Renal cortex interstitium (tissue), 15 donors: ENCODE data around the gene GOLGA8T. TPM values are rescaled to one million over a fixed set of nuclear protein-coding genes. Genes with fewer than 3 reads are reported as not detected.
"Not testable (repeated sequence)": the region's sequence is repeated elsewhere in the genome, so short reads cannot be mapped to it uniquely, and the experiment has no call there.

Experiments used
- DNase-seq, 11 donors: peaks; one replicate each; pipeline ENCODE4 v3.0.0-alpha.2; 2013; ENCODE audit warnings: low read depth in 9 of 11, low spot score in 4 of 11; ENCODE audit errors: extremely low read depth in 1 of 11
- long read RNA-seq, 16 experiments: transcript quantifications; one replicate each; lab custom pipeline, GENCODE V29; 2026
- polyA plus RNA-seq, 3 donors: library from polyadenylated mRNA; unstranded; fragments of 120-200 nt; gene quantifications; one replicate each; pipeline ENCODE4 v1.2.1, GENCODE V29; 2013; ENCODE audit not compliant: insufficient read length in 3 of 3

Gene GOLGA8T, protein sequence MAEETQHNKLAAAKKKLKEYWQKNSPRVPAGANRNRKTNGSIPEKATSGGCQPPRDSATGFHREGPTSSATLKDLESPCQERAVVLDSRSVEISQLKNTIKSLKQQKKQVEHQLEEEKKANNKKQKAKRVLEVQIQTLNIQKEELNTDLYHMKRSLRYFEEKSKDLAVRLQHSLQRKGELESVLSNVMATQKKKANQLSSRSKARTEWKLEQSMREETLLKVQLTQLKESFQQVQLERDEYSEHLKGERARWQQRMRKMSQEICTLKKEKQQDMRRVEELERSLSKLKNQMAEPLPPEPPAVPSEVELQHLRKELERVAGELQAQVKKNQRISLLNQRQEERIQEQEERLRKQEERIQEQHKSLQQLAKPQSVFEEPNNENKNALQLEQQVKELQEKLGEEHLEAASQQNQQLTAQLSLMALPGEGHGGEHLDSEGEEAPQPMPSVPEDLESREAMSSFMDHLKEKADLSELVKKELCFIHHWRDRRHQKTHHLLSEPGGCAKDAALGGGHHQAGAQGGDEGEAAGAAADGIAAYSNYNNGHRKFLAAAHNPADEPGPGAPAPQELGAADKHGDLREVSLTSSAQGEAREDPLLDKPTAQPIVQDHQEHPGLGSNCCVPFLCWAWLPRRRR
- polyA plus RNA-seq, result under 1 TPM in 1 of 3 donors, not detected in 2; 0.34 TPM
- long read RNA-seq, donor 1, result 0 reads
- long read RNA-seq, donor 2, result 0 reads
- long read RNA-seq, donor 3, result 0 reads
- long read RNA-seq, donor 4, result 0 reads
- long read RNA-seq, donor 5, result 0 reads
- long read RNA-seq, donor 6, result 0 reads
- long read RNA-seq, donor 7, result 0 reads
- long read RNA-seq, donor 8, result 0 reads
- long read RNA-seq, donor 9, result 0 reads
- long read RNA-seq, donor 10, result 0 reads
- long read RNA-seq, donor 11, result 0 reads
- long read RNA-seq, donor 12, result 0 reads
- long read RNA-seq, donor 13, result 0 reads
- long read RNA-seq, donor 14, result 0 reads
- long read RNA-seq, donor 15, result 0 reads
- long read RNA-seq, donor 16, result 0 reads

DNA sequence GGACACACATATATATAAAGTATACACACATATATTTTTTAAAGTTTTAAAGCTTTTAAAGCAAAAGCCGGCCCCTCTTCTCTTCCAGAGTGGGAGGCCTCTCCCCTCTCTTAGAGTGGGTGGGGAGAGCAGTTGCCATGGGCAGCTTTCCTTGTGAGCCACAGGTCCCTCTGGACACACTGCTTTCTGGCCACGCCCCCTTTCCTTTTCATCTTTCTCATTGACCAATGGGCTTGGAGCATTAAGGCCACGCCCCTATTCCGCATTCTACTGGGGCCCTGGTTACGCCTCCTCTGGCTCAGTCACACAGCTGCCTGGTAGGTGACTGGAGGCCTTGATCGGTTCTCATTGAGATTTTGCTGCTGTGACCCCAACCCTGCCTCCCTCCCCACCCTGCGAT is at the start of gene GOLGA8T:
GOLGA8T (plus strand) TSS at position 301 of the 400 bp plus-strand sequence; CDS start at position 399, 98 bp downstream.
- DNase-seq, result not testable (repeated sequence)

DNA sequence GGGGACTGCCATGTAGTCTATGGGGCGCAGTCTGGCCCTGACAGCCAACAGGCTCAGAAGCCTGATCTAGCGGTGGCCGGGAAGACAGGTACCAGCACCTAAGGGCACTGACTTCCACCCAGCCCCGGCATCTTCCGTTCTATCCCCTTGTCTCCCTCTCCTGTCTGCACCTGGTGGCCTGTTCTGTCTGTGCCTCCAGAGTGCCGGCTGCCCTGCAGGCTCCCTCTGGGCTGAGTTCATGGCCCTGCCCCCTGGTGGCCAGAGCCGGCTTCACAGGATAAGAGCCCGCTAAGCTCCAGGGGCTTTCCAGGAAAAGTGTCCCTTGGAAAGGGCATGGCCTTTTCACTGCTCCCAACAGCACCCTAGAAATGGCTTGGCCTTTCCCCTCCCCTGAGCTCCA is 37.0 kb upstream of the GOLGA8T start:
- DNase-seq, result not testable (repeated sequence)

DNA sequence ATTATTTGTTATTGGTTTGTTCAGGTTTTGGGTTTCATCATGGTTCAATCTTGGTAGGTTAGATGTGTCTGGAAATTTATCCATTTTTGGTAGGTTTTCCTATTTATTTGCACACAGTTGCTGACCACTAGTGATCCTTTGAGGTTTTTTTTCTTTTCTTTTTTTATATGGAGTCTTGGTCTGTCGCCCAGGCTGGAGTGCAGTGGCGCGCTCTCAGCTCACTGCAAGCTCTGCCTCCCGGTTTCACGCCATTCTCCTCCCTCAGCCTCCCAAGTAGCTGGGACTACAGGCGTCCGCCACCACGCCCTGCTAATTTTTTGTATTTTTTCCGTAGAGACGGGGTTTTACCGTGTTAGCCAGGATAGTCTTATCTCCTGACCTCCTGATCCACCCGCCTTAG is 32.0 kb upstream of the GOLGA8T start:
- DNase-seq, result not testable (repeated sequence)

DNA sequence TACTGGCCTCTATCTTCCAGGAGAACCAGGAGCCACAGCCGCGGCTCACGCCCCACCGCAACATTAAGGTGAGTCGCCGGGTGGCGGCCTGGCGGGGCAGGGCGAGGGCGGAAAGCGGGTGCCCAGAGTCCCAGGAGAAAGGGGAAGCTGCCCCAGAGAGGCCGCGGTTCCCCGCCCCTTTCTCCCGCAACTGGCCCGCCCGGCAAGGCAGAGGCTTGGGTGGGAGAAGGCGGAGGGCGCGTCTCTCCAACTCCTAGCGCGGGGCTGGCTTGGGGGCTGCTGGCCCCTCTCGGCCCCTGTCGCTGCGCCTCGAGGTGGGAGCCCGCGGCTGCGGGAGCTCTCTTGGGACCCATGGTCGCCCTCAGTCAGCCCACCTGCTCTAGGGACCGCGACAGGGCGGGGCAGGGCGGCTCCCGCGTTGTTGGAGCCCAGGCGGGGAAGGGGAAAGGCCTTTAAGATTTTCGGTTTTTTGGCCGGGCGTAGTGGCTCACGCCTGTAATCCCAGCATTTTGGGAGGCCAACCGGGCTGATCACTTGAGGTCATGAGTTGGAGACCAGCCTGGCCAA is 30.8 kb upstream of the GOLGA8T start:
- DNase-seq, result not testable (repeated sequence)

DNA sequence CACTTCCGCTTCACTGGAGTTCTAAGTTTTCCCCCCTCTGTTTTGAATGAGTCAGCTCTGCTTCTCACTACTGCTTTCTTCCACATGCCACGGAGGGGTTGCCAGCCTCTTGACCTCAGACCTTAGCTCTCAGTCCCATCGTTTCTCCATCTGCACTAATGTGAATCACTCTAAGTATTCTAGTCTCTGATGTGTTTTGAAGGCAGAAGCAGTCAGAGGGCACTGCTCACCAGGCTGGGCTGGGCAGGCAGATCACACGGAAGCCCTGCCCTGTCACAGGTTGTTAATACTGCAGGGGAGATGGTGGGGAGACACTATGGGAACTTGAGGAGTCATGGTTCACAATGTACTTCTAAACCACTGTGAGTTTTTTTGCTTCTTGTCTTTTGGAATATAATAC is 24.3 kb upstream of the GOLGA8T start:
- DNase-seq, result not testable (repeated sequence)

DNA sequence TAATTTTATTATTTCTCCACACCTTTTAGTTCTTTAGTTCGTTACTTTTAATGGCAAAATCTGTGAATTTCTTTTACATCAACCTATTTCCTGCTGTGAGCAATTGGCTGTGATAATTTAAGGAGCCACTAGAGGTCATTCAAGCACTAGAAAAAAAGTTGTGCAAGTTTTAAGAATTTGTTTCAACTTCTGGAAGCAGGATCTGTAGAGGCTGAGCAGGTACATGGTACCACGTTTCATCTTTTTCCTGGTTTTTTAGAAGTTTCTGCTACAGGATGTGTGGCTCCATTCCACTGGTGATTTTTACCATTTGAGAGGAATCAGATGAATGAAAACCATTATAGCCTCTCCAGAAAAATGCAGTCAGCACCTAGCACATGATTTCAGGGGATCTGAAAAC is 4.8 kb upstream of the GOLGA8T start:
- not testable (repeated sequence) for DNase-seq

DNA sequence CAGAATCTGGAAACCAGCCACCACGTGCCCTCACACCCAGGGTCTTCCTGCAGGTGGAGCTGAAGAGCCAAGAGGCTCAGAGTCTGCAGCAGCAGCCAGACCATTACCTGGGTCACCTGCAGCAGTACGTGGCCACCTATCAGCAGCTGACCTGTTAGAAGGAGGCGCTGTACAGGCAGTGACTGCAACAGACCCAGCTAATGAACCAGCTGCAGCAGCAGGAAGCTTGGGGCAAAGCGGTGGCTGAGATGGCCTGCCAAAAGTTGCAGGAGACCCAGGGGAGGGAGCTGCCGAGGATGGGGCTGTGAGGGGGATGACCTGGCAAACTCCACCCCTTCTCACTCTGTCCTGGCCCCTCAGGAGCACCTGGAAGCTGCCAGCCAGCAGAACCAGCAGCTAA is 8.4 kb downstream of the GOLGA8T start:
- DNase-seq, result not testable (repeated sequence)

DNA sequence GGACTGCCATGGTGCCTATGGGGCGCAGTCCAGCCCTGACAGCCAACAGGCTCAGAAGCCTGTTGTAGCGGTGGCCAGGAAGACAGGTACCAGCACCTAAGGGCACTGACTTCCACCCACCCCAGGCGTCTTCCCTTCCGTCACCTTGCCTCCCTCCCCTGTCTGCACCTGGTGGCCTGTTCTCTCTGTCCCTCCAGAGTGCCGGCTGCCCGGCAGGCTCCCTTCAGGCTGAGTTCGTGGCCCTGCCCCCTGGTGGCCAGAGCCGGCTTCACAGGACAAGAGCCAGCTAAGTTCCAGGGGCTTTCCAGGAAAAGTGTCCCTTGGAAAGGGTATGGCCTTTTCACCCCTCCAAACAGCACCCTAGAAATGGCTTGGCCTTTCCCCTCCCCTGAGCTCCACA is 15.0 kb downstream of the GOLGA8T start:
- not testable (repeated sequence) for DNase-seq

DNA sequence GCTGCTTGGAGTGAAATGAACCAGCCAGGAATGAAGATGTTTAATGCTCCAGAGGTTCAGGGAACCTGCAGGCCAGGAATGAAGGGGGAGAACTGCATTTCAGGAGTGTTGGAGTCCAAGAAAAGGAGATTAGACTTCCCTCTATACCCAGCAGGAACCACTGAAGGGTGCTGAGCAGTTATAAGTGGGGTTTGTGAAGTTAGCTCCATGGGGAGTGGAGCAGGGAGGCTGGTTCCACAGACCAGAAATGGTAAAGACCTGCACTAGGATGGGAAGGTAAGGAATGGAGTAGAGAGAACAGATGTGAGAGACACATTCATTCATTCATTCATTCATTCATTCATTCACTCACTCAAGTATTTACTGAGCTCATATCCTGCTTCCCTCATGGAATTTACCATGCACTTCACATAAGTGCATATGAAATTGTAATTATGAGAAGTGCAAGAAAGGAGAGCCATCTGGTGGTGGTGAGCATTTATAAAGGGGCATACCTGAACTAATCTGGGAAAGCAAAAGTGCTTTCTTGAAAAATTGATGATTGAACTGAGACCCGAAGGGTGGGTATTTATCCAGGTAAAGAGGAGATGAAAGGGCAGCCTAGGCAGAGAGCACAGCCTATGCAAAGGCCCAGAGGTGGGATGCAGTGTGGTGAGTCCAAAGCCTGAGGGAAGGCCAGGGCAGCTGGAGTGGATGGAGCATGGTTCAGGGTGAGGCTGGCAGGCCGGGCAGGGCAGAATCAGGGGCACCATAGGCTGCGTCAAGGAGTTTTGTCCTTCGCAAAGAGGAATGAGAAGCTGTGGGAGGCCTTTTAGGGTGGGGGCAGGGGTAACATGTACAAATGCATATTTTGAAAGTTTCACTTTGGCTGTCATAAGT is 27.9 kb downstream of the GOLGA8T start:
- not testable (repeated sequence) for DNase-seq

DNA sequence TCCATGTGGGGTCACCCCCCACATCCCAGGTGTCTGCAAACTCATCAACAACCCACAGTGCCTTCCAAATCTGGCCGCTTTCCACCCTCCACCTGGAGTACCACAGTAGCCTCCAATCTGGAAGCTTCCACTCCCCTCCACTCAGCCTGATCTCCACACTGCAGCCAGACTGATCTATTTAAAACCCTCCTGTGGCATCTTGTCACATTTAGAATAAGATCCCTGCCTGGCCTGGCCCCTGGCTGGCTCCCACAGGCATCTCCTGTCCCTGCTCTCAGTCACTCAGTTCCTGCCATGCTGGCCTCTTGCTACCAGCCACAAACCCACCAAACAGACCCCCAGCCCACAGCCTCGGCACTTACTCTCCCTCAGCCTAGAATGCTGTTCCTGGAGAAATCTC is 28.9 kb downstream of the GOLGA8T start:
- not testable (repeated sequence) for DNase-seq

DNA sequence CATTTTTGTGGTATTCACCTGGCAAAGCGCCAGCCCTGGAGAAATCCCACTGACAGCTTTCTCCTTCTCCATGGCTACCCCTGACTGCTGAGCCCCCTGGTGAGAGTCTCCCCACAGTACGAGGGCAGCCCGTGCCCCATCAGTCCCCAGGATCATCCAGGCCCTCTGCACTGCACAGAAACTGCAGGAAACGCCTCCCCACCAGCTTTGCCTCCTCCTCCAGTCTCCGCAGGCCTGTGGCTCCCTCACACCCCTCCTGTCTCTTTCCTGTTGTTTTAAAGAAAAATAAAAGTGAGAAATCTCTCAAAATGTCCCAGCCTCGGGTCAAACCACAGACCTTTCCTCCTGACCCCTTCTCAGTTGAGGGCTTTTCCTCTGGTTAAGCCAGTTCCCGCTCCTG is 29.4 kb downstream of the GOLGA8T start:
- not testable (repeated sequence) for DNase-seq

DNA sequence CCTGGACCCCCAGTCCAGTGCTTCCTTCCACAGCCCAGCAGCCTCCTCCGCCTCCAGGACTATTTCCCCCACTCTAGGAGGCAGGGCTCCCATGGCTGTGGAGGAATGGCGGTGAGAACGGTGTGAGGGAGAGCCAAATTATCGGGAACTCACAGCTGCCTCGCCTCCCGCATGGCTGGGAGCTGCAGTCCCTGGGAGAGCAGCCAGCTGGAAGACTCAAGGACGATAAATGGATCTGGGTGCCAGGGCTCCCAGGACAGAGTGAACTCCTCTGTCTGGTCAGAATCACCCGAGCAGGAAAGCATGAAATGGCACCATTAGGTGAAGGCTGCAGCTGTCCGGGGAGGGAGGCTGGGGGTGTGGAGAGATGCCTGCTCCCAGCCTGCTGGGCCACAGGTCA is 32.6 kb downstream of the GOLGA8T start:
- not testable (repeated sequence) for DNase-seq

DNA sequence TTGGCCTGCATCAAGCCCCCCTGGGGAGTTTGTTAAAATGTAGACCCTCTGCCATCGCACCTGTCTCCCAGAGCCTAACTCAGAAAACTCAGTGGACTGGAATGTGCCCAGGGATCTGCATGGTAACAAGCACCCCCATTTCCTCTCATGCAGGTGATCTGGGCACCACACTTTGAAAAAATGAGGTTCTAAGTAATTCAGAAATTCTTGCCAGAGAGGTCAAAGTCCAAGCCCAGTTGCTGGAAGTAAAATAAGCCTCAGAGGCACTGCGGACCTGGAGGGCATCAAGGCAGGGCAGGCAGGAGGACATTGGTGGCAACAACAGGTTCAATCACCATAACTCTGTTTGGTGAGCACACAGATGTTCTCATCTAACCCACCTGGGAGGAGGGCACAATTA is 33.0 kb downstream of the GOLGA8T start:
- DNase-seq, result not testable (repeated sequence)

DNA sequence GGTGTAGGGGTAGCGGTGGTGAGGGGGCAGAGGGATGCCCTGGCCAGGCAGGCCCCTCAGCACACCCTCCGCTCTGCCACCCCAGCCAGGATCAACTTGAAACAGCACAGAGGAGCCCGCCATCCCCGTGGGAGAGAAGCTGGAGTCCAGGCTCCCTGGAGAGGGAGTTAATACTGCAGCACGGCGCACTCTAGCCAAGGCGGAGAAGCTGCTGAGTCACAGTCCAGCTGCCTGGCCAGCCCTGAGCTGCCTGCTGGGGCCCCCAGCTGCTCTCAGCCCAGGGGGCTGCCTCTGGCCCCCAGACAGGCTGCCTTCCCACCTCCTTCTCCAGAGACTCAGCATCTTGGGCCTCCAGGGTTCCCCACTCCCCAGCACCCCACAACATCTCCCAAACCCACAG is 36.6 kb downstream of the GOLGA8T start:
- not testable (repeated sequence) for DNase-seq

DNA sequence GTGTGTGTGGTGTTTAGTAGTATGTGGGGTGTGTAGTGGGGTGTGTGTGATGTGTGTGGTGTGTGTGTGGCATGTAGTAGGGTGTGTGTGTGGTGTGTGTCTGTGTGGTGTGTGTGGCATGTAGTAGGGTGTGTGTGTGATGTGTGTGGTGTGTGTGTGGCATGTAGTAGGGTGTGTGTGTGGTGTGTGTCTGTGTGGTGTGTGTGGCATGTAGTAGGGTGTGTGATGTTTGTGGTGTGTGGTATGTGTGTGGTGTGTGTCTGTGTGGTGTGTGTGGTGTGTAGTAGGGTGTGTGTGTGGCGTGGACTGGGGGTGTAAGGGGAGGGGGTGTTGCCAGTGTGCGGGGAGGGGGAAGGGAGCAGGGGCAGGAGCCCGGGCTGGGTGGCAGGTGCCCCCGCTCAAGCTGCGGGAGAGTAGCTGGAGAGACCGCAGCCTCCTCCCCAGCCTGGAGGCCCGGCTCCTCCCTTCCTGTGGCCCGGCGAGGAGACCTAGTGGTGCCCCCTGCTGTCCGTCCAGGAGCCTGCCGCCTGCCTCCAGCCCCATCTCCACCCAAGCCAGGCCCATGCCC is 38.3 kb downstream of the GOLGA8T start:
- not testable (repeated sequence) for DNase-seq

DNA sequence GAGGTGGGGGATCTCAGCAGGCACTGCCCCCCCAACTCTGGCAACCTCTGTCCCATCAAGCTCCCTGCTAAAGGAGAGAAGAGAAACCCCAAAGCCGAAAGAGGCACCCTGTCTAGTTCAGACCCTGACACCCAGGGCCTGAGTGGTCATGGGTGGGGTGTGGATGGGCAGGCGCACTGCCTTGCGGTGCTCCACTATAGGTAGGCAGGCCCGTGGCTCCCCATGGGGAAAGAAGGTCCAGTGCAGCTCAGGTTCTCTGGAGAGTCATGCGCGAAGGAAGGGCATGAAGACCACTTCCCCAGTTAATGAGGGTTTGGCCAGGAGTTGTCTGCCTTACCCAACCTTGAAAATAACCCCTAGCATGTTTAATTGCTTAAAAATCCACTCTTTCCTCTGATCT is 40.4 kb downstream of the GOLGA8T start:
- not testable (repeated sequence) for DNase-seq

DNA sequence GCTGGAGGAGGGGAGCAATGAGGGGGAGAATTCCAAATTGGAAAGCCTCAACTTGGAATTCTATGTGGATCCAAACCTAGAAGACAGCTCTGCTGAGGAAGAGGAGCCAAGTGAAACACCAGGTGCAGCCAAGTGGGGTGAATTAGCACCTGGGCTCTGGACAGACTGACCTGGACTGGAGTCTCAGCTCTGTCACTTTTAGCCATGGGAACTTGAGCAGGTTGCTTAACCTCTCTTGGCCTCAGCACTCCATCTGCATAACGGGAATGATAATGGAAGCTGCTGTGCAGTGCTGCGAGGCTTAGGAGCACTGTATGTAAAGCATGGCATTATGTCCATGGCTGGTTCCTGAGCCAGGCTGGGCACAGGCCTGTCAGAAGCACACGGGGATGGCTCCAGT is 41.8 kb downstream of the GOLGA8T start:
- not testable (repeated sequence) for DNase-seq

DNA sequence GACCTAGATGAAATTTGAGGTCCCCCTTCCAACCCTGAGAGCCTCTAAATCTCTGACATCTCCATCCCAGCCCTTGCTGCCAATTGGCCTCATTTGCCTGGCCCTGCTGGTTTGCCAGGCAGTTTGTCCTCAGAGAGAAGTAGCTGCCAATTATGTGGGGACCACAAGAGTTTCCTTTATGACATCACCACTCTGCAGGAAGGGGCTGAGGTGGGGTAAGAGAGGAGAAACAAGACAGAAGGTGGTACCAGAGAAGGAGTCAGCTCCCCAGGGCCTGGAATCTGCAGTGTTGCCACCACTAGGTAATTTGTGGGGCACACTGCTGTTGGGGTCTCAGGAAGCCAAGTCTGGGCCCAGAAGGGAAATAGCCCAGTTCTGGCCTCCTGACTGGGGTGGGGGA is 45.0 kb downstream of the GOLGA8T start:
- DNase-seq, result not testable (repeated sequence)
